GM18505 (cell line): ENCODE data around the gene TNS4.

Experiments
- ATAC-seq: cut with Tn5 transposase; IDR thresholded peaks from one replicate; pipeline ENCODE4 v1.9.1; 2021; ENCODE audit not compliant: unreplicated experiment
- POLR2A ChIP-seq: IDR thresholded peaks from 4 replicates; pipeline ENCODE4 v1.6.1; 2011; ENCODE audit warnings: borderline replicate concordance; ENCODE audit not compliant: insufficient read depth, insufficient read length; ENCODE audit errors: extremely low read depth

Gene TNS4

DNA sequence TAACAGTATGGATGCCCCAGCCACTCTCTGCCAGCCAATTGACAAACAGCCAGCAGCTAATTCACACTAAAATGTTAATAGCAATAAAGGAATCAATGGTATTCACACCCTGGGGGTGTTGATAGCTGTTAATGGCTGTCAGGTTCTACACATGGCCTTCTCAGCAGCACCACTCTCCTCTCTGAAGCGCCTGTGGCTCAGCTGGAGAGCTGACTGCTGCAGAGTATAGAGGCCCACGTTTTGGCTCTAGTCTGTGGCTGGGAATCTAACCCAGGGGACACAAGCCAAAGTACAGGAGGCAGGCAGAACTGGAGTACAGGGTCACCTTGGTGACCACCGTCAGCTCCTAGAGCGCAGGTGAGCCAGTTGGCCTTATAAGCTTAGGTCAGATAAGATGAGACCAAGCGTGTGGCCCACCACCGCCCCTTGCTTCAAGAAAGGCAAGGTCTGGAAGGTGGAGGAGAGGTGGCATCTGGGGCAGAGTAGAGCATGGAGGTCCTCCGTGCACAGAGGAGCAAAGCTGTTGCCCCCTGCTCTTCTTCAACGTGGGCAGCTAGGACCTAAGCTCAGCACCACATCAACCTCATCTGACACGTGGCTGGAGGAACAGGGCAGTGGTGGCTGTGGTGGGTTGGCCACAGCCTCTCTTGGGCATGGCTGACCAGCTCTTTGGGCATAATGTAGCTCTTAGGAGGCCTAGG lies 38.4 kb upstream of the TNS4 start:
- ATAC-seq, result no peak
- TF ChIP-seq POLR2A, result no peak

DNA sequence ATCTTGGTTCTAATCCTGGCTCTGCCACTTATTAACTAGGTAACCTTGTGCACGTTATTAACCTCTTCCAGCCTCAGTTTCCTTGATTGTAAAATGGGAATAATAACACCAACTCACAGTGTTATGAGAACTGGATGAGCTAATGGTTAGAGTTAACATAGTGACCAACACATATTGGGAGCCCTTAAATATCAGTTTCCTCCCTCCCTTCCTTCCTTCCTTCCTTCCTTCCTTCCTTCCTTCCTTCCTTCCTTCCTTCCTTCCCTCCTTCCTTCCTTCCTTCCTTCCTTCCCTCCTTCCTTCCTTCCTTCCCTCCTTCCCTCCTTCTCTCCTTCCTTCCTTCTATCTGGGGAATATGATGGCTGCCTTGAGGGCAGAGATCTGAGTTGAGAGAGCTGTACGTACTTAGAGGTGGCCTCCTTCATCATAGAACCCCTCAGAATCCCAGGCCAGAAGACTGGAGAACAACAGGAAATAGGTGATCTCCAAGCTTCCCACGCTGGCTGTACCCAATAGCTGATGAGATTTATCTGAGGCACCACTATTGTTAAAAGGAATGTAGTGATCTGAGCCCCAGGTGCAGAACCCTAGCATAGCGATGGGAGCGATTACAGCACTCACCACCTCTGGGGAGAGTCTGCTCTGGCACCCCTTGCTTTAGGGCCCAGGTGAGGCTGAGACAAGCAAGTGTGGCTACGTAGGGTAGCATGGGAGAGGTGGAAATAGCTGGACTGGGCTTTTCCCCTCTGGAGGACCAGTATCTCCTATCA lies 37.7 kb upstream of the TNS4 start:
- no peak for ATAC-seq
- TF ChIP-seq POLR2A, result no peak

DNA sequence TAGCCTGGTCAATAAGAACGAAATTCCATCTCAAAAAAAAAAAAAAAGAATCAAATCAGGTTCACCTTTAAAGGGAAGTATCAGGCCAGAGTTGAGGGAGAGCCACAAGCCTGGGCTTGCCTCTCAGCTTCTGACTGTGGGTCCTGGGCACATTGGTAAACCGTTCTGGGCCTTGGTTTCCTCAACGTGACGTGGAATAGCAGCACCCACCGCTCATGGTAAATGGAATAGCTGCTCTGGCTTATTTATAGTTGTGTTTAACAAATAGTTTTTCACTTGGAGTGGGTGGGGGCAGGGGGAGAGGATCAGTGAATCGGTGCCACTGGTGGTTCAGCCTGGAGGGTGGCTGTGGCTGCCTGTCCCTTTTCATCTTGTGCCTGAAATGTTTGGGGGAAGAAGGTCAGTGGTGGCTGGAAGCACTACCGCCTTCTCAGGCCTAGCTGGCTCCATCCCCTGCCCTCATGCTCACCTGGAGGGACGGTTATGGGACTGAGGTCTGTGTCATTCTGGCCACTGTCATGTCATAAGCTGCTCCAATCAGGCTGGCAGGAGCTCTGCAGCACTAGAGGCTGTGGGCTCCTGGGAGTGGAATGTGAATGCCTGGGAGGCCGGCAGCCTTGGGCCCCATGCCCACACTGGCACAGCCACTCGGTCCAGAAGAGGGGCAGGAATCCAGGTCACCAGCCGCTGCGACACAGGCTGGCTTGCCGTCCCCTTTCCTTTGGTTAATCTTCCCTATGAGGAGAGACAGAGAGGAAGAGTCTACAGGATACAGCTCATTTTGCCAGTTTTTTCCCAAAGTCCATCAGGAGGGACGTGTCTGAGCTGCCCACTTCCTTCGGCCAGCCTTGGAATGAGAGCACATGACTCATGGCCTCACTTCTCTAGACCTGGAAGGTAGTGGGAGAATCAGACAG lies 36.9 kb upstream of the TNS4 start:
- no peak for TF ChIP-seq POLR2A
- ATAC-seq, result no peak

DNA sequence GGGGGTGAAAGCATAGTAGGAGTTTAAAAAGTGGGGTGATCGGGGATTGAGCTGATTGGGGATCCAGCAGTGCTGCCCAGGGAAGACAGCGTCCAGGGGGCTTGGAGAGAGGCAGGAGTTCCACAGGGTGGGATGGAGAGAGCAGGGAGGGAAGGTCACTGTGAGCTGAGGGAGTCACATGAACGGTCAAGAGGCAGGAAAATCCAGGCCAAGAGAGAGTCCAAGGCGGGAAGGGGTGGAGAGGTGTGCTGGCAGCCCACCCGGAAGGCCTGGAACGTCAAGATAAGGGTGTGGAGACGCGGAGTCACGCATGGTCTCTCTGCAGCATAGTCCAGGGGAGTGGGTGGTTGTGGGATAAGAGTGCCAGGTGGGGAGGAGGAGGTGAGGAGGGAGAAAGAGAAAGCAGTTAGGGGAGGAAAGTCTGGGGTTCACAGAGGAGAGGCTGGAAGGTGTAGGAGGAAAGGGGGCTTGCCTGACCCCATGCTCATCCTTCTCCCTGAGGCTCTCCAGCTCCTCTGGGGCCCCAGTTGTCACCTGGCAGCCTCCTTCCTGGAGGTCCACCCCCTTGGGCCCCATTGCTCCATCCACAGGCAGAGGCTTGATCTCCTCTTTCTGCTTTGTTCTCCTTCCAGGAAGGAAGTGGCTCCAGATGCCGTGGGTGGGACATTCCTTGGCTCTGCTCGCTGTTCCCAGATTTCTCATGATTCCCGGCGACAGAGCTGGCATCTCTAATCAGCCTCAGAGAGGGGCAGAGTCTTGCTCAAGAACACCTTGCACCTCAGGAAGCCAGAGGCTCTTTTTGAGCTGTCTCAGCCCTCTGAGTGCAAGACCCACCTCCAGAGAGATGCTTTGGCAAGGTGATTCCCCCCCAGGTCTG lies 35.1 kb upstream of the TNS4 start:
- TF ChIP-seq POLR2A, result no peak
- no peak for ATAC-seq

DNA sequence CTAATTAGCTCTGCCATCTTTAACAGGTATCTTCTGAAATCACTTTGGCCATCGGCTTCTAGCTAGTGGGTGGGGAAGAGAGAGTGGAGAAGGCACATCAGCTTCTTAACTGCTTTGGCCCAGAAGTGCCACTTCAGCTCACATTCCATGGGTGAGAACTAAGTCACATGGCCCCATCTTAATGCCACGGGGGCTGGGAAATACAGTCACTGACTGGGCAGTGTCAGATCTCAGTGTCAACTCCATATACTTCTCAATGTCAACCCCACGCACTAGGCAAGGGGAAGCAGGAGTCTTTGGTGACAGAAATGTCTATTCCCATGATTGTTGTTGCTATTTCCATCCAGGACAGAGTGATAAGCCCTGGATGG lies 34.5 kb upstream of the TNS4 start:
- no peak for ATAC-seq

DNA sequence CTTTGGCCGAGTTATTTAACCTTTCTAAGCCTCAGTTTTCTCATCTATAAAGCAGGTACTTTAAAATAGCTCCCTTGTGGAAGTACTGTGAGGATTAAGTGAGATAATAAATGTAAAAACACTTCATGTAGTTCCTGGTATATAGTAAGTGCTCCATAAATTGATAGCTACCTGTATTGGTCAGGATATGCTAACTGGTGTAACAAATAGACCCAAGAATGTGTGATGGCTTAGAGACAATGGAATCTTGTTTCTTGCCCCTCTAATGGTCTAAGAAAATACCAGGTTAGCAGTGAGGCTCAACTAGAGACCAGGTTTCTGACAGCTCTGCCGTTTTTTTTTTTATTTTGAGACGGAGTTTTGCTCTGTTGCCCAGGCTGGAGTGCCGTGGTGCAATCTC lies 34.0 kb upstream of the TNS4 start:
- TF ChIP-seq POLR2A, result no peak
- no peak for ATAC-seq

More for the DNA sequence above, 34.5 kb upstream of the TNS4 start:
- TF ChIP-seq POLR2A, result no peak

DNA sequence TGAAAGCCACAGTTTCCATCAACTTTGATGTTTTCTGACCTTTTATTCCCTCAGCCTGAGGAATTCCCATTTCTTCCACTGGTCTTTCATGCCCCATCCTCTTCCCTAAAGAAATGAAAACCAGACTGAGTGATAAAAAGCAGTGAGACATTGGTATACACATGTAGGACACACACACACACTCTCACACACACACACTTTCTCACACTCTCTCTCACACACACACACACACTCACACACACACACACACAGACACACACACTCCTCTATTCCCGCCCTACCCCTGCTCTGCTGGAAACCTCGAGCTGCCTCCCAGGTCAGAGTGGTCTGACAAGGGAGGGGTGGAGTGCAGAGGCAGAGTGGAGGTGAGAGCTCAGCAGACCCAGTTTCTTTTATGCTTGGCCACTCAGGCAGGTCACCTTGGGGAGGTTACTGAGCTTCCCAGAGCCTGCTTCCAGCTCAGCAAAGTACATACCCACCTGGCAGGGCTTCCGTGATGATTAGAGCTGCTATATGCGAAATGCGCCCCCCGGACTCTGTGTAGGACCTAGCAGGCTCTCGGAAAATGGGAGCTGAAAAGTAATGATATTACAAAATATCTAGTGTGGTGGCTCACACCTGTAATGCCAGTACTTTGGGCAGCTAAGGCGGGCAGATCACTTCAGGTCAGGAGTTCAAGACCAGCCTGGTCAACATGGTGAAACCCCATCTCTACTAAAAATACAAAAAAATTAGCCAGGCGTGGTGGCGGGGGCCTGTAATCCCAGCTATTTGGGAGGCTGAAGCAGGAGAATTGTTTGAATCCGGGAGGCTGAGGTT lies 33.2 kb upstream of the TNS4 start:
- no peak for ATAC-seq
- no peak for TF ChIP-seq POLR2A

DNA sequence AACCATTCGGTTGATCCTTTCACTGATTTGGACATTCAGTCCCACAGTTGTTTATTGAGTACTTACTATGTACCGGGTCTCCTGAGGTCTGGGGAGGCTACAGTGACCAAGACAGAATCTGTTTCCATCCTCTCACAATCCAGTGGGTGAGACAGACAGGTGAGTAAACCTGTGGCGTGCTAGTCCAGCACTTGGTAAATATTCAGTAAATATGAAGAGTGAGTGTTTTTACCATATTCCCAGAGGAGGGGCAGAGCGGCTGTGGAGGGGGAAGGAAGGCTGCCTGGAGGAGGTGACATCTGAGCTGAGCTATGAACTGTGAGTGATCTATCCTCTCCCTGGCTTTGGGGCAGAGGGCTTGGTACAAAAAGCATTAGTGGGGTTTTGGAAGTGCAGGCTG lies 32.5 kb upstream of the TNS4 start:
- ATAC-seq, result no peak
- TF ChIP-seq POLR2A, result no peak

DNA sequence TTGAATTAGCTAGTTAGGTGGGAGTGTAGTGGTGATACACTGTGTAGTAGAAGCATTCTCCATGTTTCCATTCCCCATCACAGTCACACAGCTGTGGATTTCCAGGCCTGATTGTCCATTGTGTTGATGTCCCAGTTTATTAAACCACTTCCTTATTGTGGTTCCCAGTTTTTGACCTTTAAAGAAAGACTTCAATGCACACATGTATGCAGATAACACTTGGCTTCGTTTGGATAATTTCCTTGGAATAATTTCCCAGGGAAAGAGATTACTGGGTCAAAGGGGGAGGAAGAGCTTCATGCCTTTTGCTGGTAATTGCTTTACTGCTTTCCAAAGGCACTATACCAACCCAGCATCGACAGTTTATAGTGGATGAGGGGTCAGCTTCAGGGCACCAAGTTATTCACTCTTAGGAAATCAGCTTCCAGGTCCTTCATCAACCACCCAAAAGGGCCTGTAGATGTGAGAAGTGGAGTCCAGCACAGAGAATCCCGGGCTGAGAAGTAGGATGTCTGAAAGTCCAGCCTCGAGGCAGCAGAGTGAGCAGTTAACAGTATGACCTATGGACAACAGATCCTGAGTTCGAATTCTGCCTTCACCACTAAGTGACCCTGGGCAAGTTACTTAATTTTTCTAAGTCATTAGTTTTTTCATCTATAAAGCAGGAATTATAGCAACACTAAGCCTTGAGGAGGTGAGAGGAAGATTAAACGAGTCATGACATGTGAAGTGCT lies 31.3 kb upstream of the TNS4 start:
- no peak for TF ChIP-seq POLR2A
- no peak for ATAC-seq

DNA sequence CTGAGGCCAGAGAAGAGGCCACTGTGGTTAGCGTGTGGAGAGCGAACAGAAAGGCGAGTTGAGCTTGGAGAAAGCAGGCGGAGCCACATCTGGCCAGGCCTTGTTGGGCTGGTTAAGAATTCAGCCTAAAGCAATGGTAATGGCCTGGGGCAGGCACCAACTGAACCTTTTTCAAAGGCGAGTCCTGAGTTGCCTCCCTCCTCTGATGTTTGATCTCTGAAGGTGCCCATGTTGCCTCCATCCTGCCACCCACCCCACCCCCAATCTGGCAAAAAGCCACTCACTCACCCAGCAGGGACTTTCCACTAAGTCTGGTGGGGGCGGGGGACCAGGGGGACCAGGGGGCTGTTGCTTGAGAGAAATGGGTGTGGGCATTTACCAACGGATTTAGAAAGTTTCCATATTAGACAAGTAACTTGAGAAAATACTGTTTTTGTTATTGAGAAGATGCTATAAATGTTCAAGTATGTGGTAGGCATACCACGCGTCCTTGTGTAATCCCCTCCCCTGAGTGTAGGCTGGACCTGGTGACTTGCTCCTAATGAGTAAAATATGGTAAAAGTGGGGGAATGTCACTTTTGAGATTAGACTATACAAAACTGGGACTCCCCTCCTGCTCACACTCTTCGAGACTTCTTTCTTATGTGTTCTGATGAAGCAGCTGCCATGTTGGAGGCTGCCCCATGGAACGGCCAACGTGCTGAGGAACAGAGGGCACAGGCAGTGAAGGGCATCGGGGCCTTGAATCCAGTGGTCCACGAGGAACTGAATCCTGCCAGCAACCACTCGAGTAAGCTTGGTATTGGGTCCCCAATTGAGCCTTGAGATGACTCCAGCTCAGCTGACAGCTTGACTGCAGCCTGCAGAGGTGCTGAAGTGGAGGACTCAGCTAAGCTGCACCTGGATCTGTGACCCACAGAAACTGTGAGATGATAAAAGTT lies 29.9 kb upstream of the TNS4 start:
- TF ChIP-seq POLR2A, result peak; percentile 23
- no peak for ATAC-seq
